ENCODE data around the gene PPP1R14C. TPM values are rescaled to one million over a fixed set of nuclear protein-coding genes. Genes with fewer than 3 reads are reported as not detected.

PPP1R14C gene
- total RNA-seq, 2 experiments from 2014 or later: 0.33 to 0.44 TPM

DNA sequence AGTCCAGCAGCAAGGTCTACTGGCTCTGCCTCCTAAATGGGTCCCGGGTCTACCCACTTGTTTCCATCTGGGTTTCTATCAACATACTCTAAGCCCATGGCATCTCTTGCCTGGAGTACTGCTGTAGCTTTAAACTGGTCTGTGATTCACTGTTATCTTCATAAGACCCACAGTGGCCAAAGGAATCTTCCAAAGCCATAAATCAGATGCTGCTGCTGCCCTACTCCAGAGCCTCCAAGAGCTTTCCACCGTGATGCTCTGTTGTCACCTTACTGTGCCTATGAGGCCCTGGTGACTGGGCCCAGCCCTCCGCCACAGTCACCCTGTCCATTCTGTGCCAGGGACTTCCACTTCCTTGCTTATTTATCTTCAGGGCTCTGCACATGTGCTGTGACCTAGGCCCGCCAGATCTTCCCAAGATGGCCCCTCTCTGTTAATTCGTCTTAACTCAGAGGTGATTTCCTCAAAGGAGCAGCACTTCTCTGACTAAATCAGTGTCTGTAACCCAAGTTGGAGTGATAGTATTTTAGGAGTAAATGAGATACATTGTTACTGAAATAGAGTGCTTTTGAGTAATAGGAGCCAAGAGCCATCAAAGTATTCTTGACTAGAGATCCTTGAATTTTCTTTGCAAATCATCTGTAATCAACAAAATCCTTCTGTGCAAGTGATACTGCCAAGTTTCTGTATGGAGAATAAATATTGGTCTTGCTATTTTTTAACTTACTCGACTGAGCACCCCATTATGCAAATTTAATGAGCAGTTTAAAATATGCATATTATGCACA lies 102.5 kb downstream of the PPP1R14C start:
- no peaks in the 10 kb centered on the region for H3K27me3 Mint-ChIP-seq
- H3K36me3 Mint-ChIP-seq: no peaks in the 10 kb centered on the region
- H3K4me1 Mint-ChIP-seq: peaks cover 12% of the 10 kb centered on the region
- no peak for DNase-seq
- no peak overlapping the region for H3K27ac Mint-ChIP-seq
- no peak overlapping the region for H3K4me3 Mint-ChIP-seq
- H3K9me3 Mint-ChIP-seq: peaks cover 5% of the 10 kb centered on the region

DNA sequence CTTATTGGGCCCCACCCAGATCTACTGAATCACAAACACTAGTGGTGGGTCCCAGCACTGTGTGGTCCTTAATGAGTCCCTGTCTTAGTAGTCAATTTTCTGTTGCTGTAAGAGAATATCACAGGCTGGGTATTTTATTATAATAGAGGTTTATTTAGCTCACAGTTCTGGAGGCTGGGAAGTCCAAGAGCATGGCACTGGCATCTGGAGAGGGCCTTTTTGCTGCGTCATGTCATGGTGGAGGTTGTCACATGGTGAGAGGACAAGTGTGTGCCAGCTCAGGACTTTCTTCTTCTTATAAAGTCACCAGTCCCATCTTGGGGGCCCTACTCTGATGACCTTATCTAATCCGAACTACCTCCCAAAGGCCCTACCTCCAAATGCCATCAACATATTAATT lies 105.0 kb downstream of the PPP1R14C start:
- H3K4me3 Mint-ChIP-seq: no peak overlapping the region

DNA sequence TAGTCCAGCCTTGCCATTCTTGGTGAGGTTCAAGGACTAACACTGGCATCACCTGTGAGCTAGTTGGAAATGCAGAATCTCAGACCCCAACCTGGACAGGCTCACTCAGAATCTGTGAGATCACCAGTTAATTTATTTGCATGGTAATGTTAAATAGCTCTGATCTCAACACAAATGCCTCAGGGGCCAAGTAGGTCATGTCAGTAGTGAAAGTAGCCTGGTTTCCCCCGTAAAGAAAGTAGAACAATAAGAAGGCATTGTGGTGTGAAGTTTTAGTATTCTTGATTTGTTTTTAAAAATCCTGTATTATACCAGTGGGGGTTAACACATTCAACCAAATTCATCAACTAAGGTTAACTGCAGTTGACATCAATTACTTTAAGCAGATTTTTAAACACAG lies 105.5 kb downstream of the PPP1R14C start:
- peaks cover 5% of the 10 kb centered on the region for H3K9me3 Mint-ChIP-seq
- H3K4me1 Mint-ChIP-seq: peaks cover 5% of the 10 kb centered on the region
- H3K27me3 Mint-ChIP-seq: peaks cover 8% of the 10 kb centered on the region
- H3K27ac Mint-ChIP-seq: no peak overlapping the region
- no peak overlapping the region for H3K4me3 Mint-ChIP-seq
- no peaks in the 10 kb centered on the region for H3K36me3 Mint-ChIP-seq
- DNase-seq: no peak

More for the DNA sequence above, 105.0 kb downstream of the PPP1R14C start:
- no peak overlapping the region for H3K27ac Mint-ChIP-seq
- H3K4me1 Mint-ChIP-seq: peaks cover 1% of the 10 kb centered on the region
- no peaks in the 10 kb centered on the region for H3K36me3 Mint-ChIP-seq
- peaks cover 5% of the 10 kb centered on the region for H3K9me3 Mint-ChIP-seq
- peaks cover 4% of the 10 kb centered on the region for H3K27me3 Mint-ChIP-seq
- DNase-seq: no peak

DNA sequence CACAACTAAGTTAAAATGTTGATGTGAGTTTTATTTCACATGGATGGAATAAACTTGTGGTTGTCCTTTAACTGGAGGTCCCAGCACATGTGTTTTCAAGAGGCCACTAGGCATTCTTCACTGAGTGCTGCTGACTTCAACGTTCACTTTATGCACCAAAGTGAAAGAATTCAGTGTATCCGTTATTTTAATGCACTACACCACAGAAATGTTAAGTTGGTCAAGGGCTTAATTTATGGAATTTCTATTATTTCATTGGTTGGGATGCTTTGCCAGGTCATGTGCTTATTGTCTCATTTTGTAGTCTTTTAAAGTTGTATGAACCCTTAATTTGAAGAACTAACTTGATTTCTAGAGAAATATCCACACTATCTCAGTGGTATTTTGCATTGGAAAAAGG lies 106.4 kb downstream of the PPP1R14C start:
- H3K4me1 Mint-ChIP-seq: peaks cover 5% of the 10 kb centered on the region
- H3K27me3 Mint-ChIP-seq: peaks cover 9% of the 10 kb centered on the region
- no peak overlapping the region for H3K27ac Mint-ChIP-seq
- H3K4me3 Mint-ChIP-seq: no peak overlapping the region
- DNase-seq: no peak
- H3K9me3 Mint-ChIP-seq: peaks cover 5% of the 10 kb centered on the region
- no peaks in the 10 kb centered on the region for H3K36me3 Mint-ChIP-seq

DNA sequence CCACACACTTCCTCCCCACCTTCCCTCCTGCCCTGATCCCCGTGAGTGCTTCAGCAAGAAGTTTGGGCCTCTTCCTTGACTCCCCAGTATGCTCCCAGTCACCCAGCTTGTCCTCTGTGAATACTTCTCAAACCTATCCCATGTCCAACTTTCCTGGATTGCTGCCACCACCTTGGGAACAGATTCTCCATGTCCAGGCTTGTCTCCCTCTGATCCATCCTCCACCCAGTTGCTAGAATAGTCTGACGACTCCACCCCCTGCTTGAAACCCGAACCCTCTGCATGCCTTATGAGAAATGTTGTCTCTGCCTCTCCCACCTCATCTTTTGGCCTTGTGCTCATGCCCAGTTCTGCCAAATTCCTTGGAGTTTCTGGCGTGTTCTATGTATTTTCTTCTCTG lies 108.0 kb downstream of the PPP1R14C start:
- DNase-seq: no peak
- Mint-ChIP-seq H3K9me3 (peaks cover 5% of the 10 kb centered on the region), H3K27me3 (peaks cover 15% of the 10 kb centered on the region), H3K27ac (no peak overlapping the region), H3K4me3 (no peak overlapping the region), H3K36me3 (no peaks in the 10 kb centered on the region), H3K4me1 (peaks cover 8% of the 10 kb centered on the region)

DNA sequence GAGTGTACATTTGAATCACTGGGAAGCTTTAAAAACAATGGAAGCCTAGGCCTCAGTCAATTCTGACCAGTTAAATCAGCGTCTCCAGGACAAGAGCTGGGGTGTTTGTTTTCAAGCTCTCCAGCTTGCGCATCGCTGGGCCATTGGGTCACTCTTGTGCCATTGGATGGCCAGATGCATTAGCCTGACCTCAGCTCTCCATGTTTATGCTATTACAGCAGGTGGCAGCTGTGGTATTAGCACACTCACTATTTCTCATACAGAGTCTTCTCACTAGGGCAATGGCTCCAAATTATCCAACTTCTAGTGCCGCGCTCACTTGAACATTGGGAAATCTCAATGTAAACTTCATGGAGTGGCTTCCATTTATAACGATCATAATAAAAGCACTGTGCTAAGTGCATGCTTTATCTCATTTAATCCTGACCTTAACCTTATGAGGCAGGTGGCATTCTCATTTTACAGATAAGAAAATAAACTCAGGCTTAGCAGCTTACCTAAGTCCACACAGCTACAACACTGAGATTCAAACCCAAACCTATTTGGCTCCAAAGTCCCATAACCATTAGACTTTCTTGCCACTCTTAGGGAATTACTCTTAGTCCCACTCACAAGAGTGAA lies 108.8 kb downstream of the PPP1R14C start:
- H3K36me3 Mint-ChIP-seq: no peaks in the 10 kb centered on the region
- H3K27ac Mint-ChIP-seq: no peak overlapping the region
- H3K9me3 Mint-ChIP-seq: peaks cover 5% of the 10 kb centered on the region
- DNase-seq: no peak
- peaks cover 19% of the 10 kb centered on the region for H3K27me3 Mint-ChIP-seq
- H3K4me1 Mint-ChIP-seq: peaks cover 14% of the 10 kb centered on the region
- no peak overlapping the region for H3K4me3 Mint-ChIP-seq

DNA sequence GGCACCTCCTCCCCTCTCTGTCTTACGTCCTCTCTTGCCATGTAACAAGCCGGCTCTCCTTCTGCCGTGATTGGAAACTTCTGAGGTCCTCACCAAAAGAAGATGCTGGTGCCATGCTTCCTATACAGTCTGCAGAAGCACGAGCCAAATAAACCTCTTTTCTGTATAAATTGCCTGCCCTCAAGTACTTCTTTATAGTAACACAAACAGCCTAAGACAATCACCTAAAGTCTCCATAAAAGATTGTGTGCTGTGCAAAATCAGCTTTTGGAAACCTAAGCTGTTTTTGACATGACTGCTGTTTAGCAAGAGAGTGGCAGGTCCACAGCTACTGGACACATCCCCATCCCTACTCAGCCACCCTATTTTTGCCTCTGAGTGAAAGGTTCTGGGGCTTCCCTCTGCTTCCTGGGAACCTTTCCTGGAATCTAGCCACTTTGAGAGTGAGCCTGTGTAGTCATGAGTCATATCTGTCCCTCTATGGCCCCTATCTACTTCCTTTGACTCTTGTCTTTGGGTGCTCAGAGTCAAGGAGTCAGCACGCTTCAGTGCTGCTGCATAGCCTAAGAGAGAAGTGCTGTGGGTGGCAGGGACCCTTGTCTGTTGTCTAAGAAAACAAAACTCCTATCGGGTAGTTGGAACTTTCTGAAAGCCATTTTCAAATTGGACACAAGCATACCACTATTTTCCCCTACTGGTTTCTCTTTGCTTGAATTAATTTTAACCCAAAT lies 110.0 kb downstream of the PPP1R14C start:
- Mint-ChIP-seq H3K27me3 (peaks cover 19% of the 10 kb centered on the region), H3K36me3 (no peaks in the 10 kb centered on the region), H3K9me3 (peaks cover 2% of the 10 kb centered on the region), H3K4me3 (no peak overlapping the region), H3K4me1 (peaks cover 17% of the 10 kb centered on the region), H3K27ac (no peak overlapping the region)
- no peak for DNase-seq

DNA sequence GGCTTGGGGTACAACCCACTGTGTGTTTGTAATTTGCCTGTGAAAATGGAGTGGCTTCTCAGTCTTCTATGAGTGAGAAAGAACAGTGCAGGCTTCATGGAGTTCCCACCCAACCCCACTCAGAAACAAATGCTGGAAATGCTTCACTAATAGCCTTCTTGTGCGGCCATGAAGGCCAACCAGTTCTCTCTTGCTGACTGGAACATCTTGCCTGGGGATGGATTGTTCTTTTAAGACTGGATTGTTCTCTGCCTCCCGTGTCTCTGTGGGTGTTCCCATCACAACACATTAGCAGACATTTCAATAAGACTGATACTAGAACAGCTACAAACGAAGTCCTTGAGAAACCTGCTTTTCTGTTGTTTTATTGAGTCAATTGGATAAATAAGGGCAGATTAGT lies 110.6 kb downstream of the PPP1R14C start:
- peaks cover 19% of the 10 kb centered on the region for H3K27me3 Mint-ChIP-seq
- DNase-seq: no peak
- peaks cover 17% of the 10 kb centered on the region for H3K4me1 Mint-ChIP-seq
- no peaks in the 10 kb centered on the region for H3K36me3 Mint-ChIP-seq
- H3K9me3 Mint-ChIP-seq: peaks cover 2% of the 10 kb centered on the region
- no peak overlapping the region for H3K4me3 Mint-ChIP-seq
- H3K27ac Mint-ChIP-seq: no peak overlapping the region

DNA sequence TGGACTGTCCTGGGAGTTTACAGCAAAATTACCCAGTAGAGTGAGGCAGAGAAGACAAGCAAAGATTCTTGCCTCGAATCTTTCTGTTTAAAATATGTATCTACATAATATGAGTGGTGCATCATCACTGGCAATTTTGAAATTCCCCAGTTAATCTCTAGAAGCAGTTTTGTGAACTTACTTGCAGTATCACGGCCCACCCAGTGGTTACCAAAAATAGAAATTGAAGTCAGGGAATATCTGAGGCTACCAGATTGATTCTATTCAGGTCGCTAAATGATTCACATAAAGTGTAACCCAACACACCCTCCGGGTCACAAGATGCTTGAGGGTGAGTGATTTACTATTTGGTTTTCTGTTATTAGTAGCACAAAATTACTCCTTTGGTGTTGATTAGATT lies 111.9 kb downstream of the PPP1R14C start:
- Mint-ChIP-seq H3K4me1 (peaks cover 17% of the 10 kb centered on the region), H3K4me3 (no peak overlapping the region), H3K27ac (no peak overlapping the region), H3K36me3 (no peaks in the 10 kb centered on the region), H3K27me3 (peaks cover 26% of the 10 kb centered on the region), H3K9me3 (no peaks in the 10 kb centered on the region)
- no peak for DNase-seq

DNA sequence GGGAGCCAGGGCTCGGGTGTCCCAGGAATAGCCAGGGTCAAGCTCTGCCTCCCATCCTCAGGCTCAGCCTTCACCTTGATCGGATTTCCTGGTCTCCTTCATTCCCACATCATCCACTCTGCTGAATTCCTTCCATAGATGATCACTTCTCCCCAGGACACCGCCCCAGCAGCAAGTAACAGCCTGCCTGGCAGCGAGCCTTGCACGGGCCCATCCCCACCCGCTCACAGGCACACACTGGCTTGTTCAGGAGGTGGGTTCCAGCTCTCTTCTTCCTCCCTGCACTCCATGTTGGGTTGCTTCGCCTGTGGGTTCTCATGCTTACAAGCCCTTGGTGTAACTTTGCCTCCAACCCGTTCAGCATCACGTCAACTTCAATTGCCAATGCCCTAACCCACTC lies 113.0 kb downstream of the PPP1R14C start:
- Mint-ChIP-seq H3K4me1 (peaks cover 17% of the 10 kb centered on the region), H3K4me3 (no peak overlapping the region), H3K27ac (peak overlapping the region; percentile 36), H3K36me3 (no peaks in the 10 kb centered on the region), H3K9me3 (no peaks in the 10 kb centered on the region), H3K27me3 (peaks cover 27% of the 10 kb centered on the region)
- DNase-seq: no peak

DNA sequence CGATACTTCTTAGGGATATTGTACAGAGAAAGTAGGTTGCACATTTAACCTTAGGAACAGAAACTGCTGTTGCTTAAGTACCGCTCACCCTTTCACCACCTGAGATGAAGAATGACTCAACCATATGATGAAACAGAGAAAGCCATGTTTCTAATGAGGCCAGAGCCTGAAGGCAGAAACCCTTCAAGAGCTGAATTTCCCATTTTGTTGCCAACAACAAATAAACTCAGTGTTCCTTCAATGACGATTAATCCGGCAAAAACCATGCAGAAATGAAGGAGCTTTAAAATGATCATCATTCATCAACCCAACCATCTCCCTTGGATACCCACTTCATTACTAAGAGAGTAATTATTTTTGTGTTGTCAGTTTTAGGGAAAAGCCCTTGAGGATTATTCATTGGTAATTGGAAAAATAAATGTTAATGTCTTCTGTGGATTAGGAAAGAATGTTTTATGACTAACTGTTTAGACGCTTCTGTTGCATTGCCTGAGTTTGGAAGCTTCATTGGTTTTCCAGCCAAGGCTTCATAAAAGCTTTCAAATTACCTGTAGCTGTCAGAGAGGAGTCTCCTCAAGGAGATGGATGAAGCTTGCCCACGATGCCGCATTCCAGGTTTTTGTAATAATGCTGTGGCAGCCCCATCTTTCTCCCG lies 113.9 kb downstream of the PPP1R14C start:
- Mint-ChIP-seq H3K4me1 (peaks cover 17% of the 10 kb centered on the region), H3K4me3 (no peak overlapping the region), H3K9me3 (no peaks in the 10 kb centered on the region)

DNA sequence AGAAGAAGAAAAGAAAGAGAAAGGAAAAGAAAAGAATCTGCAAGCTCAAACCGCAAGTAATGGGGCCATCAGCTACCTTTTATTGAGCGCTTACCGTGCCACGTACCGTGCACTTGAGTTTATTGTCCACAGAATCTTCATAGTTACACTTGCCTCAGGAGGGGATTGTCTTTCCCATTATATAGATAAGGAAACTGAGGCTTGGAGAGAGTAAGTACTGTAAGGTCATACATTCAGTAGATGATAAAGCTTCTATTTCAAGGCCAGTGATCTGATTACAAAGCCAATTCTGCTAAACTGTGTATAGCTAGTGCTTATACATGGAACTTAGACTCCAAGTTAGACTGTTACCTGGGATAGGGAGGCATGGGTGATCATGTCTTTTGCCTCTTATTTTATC lies 115.5 kb downstream of the PPP1R14C start:
- DNase-seq: no peak
- Mint-ChIP-seq H3K4me1 (peaks cover 14% of the 10 kb centered on the region), H3K36me3 (no peaks in the 10 kb centered on the region), H3K9me3 (no peaks in the 10 kb centered on the region), H3K4me3 (no peak overlapping the region), H3K27ac (no peak overlapping the region), H3K27me3 (peaks cover 23% of the 10 kb centered on the region)

More for the DNA sequence above, 113.9 kb downstream of the PPP1R14C start:
- DNase-seq: no peak
- peak overlapping the region; percentile 30 for H3K27ac Mint-ChIP-seq
- no peaks in the 10 kb centered on the region for H3K36me3 Mint-ChIP-seq
- H3K27me3 Mint-ChIP-seq: peaks cover 30% of the 10 kb centered on the region

DNA sequence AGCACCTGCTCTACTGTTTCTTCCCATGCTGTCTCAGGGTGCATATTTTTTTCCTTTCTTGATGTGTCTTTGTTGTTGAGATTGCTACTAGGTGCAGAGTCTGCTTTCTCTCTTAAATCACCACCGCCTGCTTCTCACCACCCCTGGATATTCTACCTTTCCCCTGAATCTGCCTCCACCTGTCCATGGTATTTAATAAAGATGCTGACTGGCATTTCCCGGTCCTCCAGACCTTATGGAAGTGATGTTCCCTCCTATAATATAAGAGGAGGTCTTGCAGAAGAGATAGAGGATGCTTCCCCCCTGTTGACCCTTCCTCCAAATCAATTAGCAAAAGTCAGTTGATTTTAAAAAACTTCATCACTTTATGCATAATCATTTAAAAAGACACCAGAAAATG lies 118.1 kb downstream of the PPP1R14C start:
- Mint-ChIP-seq H3K27me3 (peaks cover 15% of the 10 kb centered on the region), H3K4me3 (no peak overlapping the region), H3K27ac (no peak overlapping the region), H3K9me3 (no peaks in the 10 kb centered on the region), H3K4me1 (peaks cover 13% of the 10 kb centered on the region), H3K36me3 (no peaks in the 10 kb centered on the region)
- no peak for DNase-seq

DNA sequence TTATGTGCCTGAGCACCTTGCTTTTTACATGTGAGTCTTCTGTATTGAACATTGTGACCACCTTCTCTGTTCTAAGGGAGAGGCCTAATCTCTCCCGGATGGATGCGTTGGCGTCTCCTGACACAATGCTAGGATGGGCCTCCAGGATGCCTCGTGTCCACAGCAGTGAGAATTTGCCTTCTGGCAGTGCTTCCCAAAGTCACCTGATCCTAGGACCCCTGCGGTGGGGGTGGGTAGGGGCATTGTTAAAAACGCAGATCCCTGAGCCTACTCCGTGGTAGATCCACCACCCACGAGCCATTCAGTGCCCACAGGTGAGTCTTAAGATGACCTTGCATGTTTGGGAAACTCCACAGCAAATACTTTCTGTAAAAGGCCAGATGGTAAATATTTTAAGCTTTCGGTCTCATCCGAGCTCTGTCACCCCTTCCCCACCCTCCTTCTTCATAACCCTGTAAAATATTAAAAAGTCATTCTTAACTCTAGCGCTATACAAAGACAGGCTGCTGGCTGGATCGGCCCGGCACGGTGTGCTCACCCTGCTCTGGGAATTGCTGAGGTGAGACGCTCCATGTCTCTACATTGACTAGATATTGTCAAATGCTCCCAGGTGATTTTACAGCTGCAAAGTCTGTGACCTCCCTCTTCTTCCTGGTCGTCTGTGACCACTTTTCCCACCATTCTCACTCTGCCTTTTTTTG lies 119.3 kb downstream of the PPP1R14C start:
- no peak overlapping the region for H3K27ac Mint-ChIP-seq
- no peaks in the 10 kb centered on the region for H3K36me3 Mint-ChIP-seq
- no peak overlapping the region for H3K4me3 Mint-ChIP-seq
- peaks cover 11% of the 10 kb centered on the region for H3K27me3 Mint-ChIP-seq
- H3K4me1 Mint-ChIP-seq: peaks cover 4% of the 10 kb centered on the region
- DNase-seq: no peak
- H3K9me3 Mint-ChIP-seq: no peaks in the 10 kb centered on the region

Measured in activated naive CD8-positive, alpha-beta T cell treated with anti-CD3 and anti-CD28 coated beads for 36 hours (primary cell).